HEK293 (cell line): Measurements from ENCODE around the gene VSTM2L.
A peak's percentile ranks its signal among the peaks of the same experiment; 100 is the strongest.

ENCODE experiments used
- CTCF ChIA-PET: fragments of 350-600 bp; formaldehyde crosslinking; extraction: SDS; loops from one replicate; lab custom pipeline; 2021; ENCODE audit warnings: antibody characterized with exemption; lab: Yijun Ruan, JAX
- POLR2A ChIA-PET: fragments of 300-600 bp; formaldehyde crosslinking; extraction: SDS; loops from one replicate; lab custom pipeline; 2020; ENCODE audit warnings: antibody characterized with exemption, inconsistent platforms; lab: Yijun Ruan, JAX
- H3K27ac ChIP-seq: fragments of 200-500 bp; sonication (Bioruptor generic); 2 replicates; pipeline ENCODE4 v1.5.1; 2014; ENCODE audit warnings: low read depth, low read length, control low read depth, inconsistent platforms; ENCODE audit errors: extremely low read depth
- H3K36me3 ChIP-seq, 2 experiments: fragments of 200-500 bp in 1 of 2; sonication (Bioruptor generic) in 1 of 2; 1 replicate in 1 of 2; 2 replicates in 1 of 2; pipeline ENCODE4 v1.5.1; 2014 to 2017; ENCODE audit warnings: inconsistent platforms in 2 of 2, low read length in 2 of 2; ENCODE audit not compliant: control insufficient read depth in 2 of 2, insufficient read depth in 1 of 2
- H3K4me1 ChIP-seq: fragments of 200-500 bp; sonication (Bioruptor generic); 2 replicates; pipeline ENCODE4 v1.5.1; 2014; ENCODE audit warnings: mild to moderate bottlenecking, low read length, inconsistent platforms; ENCODE audit not compliant: control insufficient read depth, insufficient read depth
- H3K4me3 ChIP-seq: 2 replicates; pipeline ENCODE4 v1.5.1; 2011; ENCODE audit warnings: low read depth, mild to moderate bottlenecking, control low read depth, low read length, moderate library complexity
- H3K9me3 ChIP-seq: fragments of 200-500 bp; sonication (Bioruptor generic); 2 replicates; pipeline ENCODE4 v1.5.1; 2014; ENCODE audit warnings: low read depth, low read length, inconsistent platforms; ENCODE audit not compliant: control insufficient read depth, insufficient read depth
- BCL11A ChIP-seq: fragments of 450-650 bp; formaldehyde crosslinking; IDR thresholded peaks from 2 replicates; pipeline ENCODE4 v1.5.1; 2016; ENCODE audit warnings: low read depth, missing biosample characterization, missing genetic modification characterization
- FEZF1 ChIP-seq: fragments of 450-650 bp; formaldehyde crosslinking; IDR thresholded peaks from 2 replicates; pipeline ENCODE4 v1.5.1; 2016; ENCODE audit warnings: missing biosample characterization, missing genetic modification characterization
- GLIS1 ChIP-seq: fragments of 450-650 bp; formaldehyde crosslinking; IDR thresholded peaks from 2 replicates; pipeline ENCODE4 v1.5.1; 2016; ENCODE audit warnings: missing biosample characterization, missing genetic modification characterization
- HOXD13 ChIP-seq: sonication (generic); formaldehyde crosslinking; IDR thresholded peaks from 2 replicates; pipeline ENCODE4 v1.8.0; 2022; ENCODE audit warnings: missing genetic modification reagents, borderline replicate concordance
- IKZF3 ChIP-seq: fragments of 450-650 bp; IDR thresholded peaks from 2 replicates; pipeline ENCODE4 v1.5.0; 2018; ENCODE audit warnings: missing biosample characterization, mild to moderate bottlenecking, missing genetic modification characterization, moderate library complexity
- INSM2 ChIP-seq: fragments of 450-650 bp; formaldehyde crosslinking; IDR thresholded peaks from 2 replicates; pipeline ENCODE4 v1.5.1; 2016; ENCODE audit warnings: missing biosample characterization, missing genetic modification characterization
- SCRT1 ChIP-seq: fragments of 450-650 bp; formaldehyde crosslinking; IDR thresholded peaks from 2 replicates; pipeline ENCODE4 v1.5.1; 2016; ENCODE audit warnings: missing biosample characterization, missing genetic modification characterization, borderline replicate concordance
- SCRT2 ChIP-seq: fragments of 450-650 bp; formaldehyde crosslinking; IDR thresholded peaks from 2 replicates; pipeline ENCODE4 v1.5.1; 2016; ENCODE audit warnings: missing biosample characterization, missing genetic modification characterization
- YY1 ChIP-seq: fragments of 450-650 bp; formaldehyde crosslinking; IDR thresholded peaks from 2 replicates; pipeline ENCODE4 v1.5.1; 2018; ENCODE audit warnings: missing biosample characterization, missing genetic modification characterization
- ZBTB49 ChIP-seq: fragments of 450-650 bp; formaldehyde crosslinking; IDR thresholded peaks from 2 replicates; pipeline ENCODE4 v1.5.1; 2016; ENCODE audit warnings: missing biosample characterization, missing genetic modification characterization, low read depth
- ZBTB8A ChIP-seq: fragments of 450-650 bp; formaldehyde crosslinking; IDR thresholded peaks from 2 replicates; pipeline ENCODE4 v1.5.1; 2016; ENCODE audit warnings: missing biosample characterization, missing genetic modification characterization
- ZIC2 ChIP-seq: fragments of 450-650 bp; formaldehyde crosslinking; IDR thresholded peaks from 2 replicates; pipeline ENCODE4 v1.5.1; 2016; ENCODE audit warnings: missing biosample characterization, missing genetic modification characterization
- ZNF239 ChIP-seq: fragments of 450-650 bp; formaldehyde crosslinking; IDR thresholded peaks from 2 replicates; pipeline ENCODE4 v1.5.1; 2016; ENCODE audit warnings: missing biosample characterization, missing genetic modification characterization
- ZNF433 ChIP-seq: fragments of 450-650 bp; formaldehyde crosslinking; IDR thresholded peaks from 2 replicates; pipeline ENCODE4 v1.5.1; 2016; ENCODE audit warnings: missing biosample characterization, missing genetic modification characterization, low read depth
- ZNF510 ChIP-seq: fragments of 450-650 bp; formaldehyde crosslinking; IDR thresholded peaks from 2 replicates; pipeline ENCODE4 v1.5.1; 2018; ENCODE audit warnings: mild to moderate bottlenecking, missing genetic modification characterization, missing biosample characterization; ENCODE audit not compliant: insufficient replicate concordance
- ZNF560 ChIP-seq: fragments of 450-650 bp; formaldehyde crosslinking; IDR thresholded peaks from 2 replicates; pipeline ENCODE4 v1.5.1; 2017; ENCODE audit warnings: missing biosample characterization, missing genetic modification characterization, borderline replicate concordance
- ZNF561 ChIP-seq: fragments of 450-650 bp; IDR thresholded peaks from 2 replicates; pipeline ENCODE4 v1.5.1; 2018; ENCODE audit warnings: missing biosample characterization, missing genetic modification characterization, borderline replicate concordance
- ZNF658 ChIP-seq: fragments of 450-650 bp; formaldehyde crosslinking; IDR thresholded peaks from 2 replicates; pipeline ENCODE4; 2016; ENCODE audit warnings: missing biosample characterization, missing genetic modification characterization
- ZNF660 ChIP-seq: fragments of 450-650 bp; IDR thresholded peaks from 2 replicates; pipeline ENCODE4 v1.5.1; 2018; ENCODE audit warnings: missing biosample characterization, mild to moderate bottlenecking, missing genetic modification characterization
- ZNF664 ChIP-seq: fragments of 450-650 bp; formaldehyde crosslinking; IDR thresholded peaks from 2 replicates; pipeline ENCODE4 v1.5.1; 2016; ENCODE audit warnings: missing biosample characterization, missing genetic modification characterization
- ZNF785 ChIP-seq: fragments of 450-650 bp; formaldehyde crosslinking; IDR thresholded peaks from 2 replicates; pipeline ENCODE4 v1.5.1; 2016; ENCODE audit warnings: missing biosample characterization, missing genetic modification characterization
- ZSCAN5A ChIP-seq: fragments of 450-650 bp; formaldehyde crosslinking; IDR thresholded peaks from 2 replicates; pipeline ENCODE4 v1.5.1; 2016; ENCODE audit warnings: missing biosample characterization, missing genetic modification characterization
- TF ChIP-seq, protein P1 (sequence below): fragments of 450-650 bp; formaldehyde crosslinking; IDR thresholded peaks from 2 replicates; pipeline ENCODE4 v1.5.1; 2017; ENCODE audit warnings: missing biosample characterization, missing genetic modification characterization
- TF ChIP-seq, protein P2 (sequence below): fragments of 450-650 bp; formaldehyde crosslinking; IDR thresholded peaks from 2 replicates; pipeline ENCODE4 v1.5.1; 2016; ENCODE audit warnings: missing biosample characterization, missing genetic modification characterization, low read depth

Gene VSTM2L

GRCh38 chr20:37882961-37883712 lies 19.8 kb upstream of the VSTM2L start:
- CTCF ChIA-PET, result no interaction called here
- TF ChIP-seq ZBTB49 (tag by site-specific recombination) (no peak), HOXD13 (CRISPR knock-in tag) (no peak), ZNF785 (tag by site-specific recombination) (no peak), ZNF561 (no peak), ZNF239 (no peak), ZSCAN5A (no peak), FEZF1 (no peak), ZNF664 (tag by site-specific recombination) (no peak), ZIC2 (peak; percentile 42; the same call in 1 of the 2 replicates), GLIS1 (peak; percentile 69), BCL11A (tag by site-specific recombination) (no peak), ZNF560 (tag by site-specific recombination) (no peak)
- TF ChIP-seq, protein P1, sequence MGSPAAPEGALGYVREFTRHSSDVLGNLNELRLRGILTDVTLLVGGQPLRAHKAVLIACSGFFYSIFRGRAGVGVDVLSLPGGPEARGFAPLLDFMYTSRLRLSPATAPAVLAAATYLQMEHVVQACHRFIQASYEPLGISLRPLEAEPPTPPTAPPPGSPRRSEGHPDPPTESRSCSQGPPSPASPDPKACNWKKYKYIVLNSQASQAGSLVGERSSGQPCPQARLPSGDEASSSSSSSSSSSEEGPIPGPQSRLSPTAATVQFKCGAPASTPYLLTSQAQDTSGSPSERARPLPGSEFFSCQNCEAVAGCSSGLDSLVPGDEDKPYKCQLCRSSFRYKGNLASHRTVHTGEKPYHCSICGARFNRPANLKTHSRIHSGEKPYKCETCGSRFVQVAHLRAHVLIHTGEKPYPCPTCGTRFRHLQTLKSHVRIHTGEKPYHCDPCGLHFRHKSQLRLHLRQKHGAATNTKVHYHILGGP (tag by site-specific recombination), result no peak
- no peaks in the 10 kb centered on the region for H3K36me3 ChIP-seq
- no peak overlapping the region for H3K4me3 ChIP-seq
- POLR2A ChIA-PET, result no interaction called here
- H3K4me1 ChIP-seq, result no peaks in the 10 kb centered on the region
- no peak overlapping the region for H3K27ac ChIP-seq
- no peaks in the 10 kb centered on the region for H3K9me3 ChIP-seq

DNA sequence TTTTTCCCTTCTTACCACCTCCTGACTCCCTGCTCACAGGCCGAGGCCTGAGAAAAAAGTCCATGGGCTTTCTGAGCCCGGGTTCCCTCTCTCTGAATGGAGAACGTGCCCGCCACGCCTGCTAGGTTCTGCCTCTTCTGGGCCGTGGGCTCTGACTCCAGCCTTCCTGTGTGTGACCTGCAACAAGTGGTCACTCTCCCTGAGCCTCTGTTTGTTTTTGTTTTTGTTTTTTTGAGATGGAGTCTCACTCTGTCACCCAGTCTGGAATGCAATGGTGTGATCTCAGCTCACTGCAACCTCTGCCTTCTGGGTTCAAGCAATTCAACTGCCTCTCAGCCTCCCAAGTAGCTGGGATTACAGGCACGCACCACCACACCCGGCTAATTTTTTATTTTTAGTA lies 17.9 kb upstream of the VSTM2L start:
- ChIA-PET CTCF (no interaction called here), POLR2A (no interaction called here)
- H3K4me1 ChIP-seq, result no peaks in the 10 kb centered on the region
- no peak overlapping the region for H3K27ac ChIP-seq
- H3K4me3 ChIP-seq, result no peak overlapping the region
- TF ChIP-seq IKZF3, result no peak
- TF ChIP-seq GLIS1, result no peak
- TF ChIP-seq, protein P2, sequence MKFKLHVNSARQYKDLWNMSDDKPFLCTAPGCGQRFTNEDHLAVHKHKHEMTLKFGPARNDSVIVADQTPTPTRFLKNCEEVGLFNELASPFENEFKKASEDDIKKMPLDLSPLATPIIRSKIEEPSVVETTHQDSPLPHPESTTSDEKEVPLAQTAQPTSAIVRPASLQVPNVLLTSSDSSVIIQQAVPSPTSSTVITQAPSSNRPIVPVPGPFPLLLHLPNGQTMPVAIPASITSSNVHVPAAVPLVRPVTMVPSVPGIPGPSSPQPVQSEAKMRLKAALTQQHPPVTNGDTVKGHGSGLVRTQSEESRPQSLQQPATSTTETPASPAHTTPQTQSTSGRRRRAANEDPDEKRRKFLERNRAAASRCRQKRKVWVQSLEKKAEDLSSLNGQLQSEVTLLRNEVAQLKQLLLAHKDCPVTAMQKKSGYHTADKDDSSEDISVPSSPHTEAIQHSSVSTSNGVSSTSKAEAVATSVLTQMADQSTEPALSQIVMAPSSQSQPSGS, result no peak
- no peak for TF ChIP-seq ZNF433 (tag by site-specific recombination)
- no peak for TF ChIP-seq ZNF510
- TF ChIP-seq SCRT2 (tag by site-specific recombination), result peak; percentile 91
- no peak for TF ChIP-seq INSM2 (tag by site-specific recombination)
- no peak for TF ChIP-seq ZNF658 (tag by site-specific recombination)
- peak; percentile 54; the same call in 1 of the 2 replicates for TF ChIP-seq SCRT1 (tag by site-specific recombination)
- no peak for TF ChIP-seq ZNF660 (tag by site-specific recombination)
- TF ChIP-seq ZBTB8A (tag by site-specific recombination), result no peak
- TF ChIP-seq YY1, result no peak
- H3K9me3 ChIP-seq, result no peaks in the 10 kb centered on the region
- H3K36me3 ChIP-seq, result no peaks in the 10 kb centered on the region
